Upper lobe of right lung (tissue), 1 donor: Measurements from ENCODE around the gene PCDHGA1. TPM values are rescaled to one million over a fixed set of nuclear protein-coding genes. Genes with fewer than 3 reads are reported as not detected.
"Not testable (repeated sequence)": the region's sequence is repeated elsewhere in the genome, so short reads cannot be mapped to it uniquely, and the experiment has no call there.

Experiments
- ATAC-seq: fragments of 200-7000 bp; cut with Tn5 transposase; one replicate; pipeline ENCODE4 v1.9.1; 2020; ENCODE audit warnings: mild to moderate bottlenecking, moderate library complexity
- DNase-seq: peaks from one replicate; pipeline ENCODE4 v3.0.0-alpha.2; 2020
- H3K27ac ChIP-seq: fragments of 200-600 bp; one replicate; pipeline ENCODE4 v1.8.0; 2022
- H3K27me3 ChIP-seq: fragments of 200-600 bp; one replicate; pipeline ENCODE4 v1.8.0; 2022; ENCODE audit warnings: mild to moderate bottlenecking
- H3K36me3 ChIP-seq: fragments of 200-600 bp; one replicate; pipeline ENCODE4 v1.8.0; 2022
- H3K4me1 ChIP-seq: fragments of 200-600 bp; one replicate; pipeline ENCODE4 v1.8.0; 2022
- H3K4me3 ChIP-seq: fragments of 200-600 bp; one replicate; pipeline ENCODE4 v1.8.0; 2022; ENCODE audit warnings: mild to moderate bottlenecking
- H3K9me3 ChIP-seq: fragments of 200-600 bp; one replicate; pipeline ENCODE4 v1.8.0; 2022
- intact Hi-C: fragments of 100-400 bp; cut with DNase I; formaldehyde crosslinking; loops from one replicate; pipeline ENCODE4 v1.11.0; 2022
- total RNA-seq: library from RNA; stranded (reverse); fragmentation: NEBNext Ultra II Directional; extraction: Animal tissue kit (Norgen Biotek cat#: 25700); gene quantifications from one replicate; pipeline ENCODE4 v1.2.1, GENCODE V29; 2021
- TF ChIP-seq, protein P1 (sequence below): fragments of 200-600 bp; IDR thresholded peaks from one replicate; pipeline ENCODE4 v1.8.0; 2022; ENCODE audit warnings: antibody characterized with exemption
- donor health status: DM: no; HTN: yes; CAD: no; lungs with severe emphysema.

Gene PCDHGA1
- total RNA-seq, 1 donor from 2014 or later: 0.46 TPM

DNA sequence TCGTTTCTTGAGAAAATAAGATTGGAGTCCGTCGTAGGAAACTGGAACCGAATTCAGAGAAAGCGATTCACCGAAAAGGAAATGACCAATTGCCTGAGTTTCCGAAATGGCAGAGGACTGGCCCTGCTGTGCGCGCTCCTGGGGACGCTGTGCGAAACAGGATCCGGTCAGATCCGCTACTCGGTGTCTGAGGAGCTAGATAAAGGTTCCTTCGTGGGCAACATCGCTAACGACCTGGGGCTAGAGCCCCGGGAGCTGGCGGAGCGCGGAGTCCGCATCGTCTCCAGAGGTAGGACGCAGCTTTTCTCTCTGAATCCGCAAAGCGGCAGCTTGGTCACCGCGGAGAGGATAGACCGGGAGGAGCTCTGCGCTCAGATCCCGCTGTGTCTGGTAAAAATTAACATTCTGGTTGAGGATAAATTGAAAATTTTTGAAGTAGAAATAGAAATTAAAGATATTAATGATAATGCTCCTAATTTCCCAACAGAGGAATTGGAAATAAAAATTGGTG lies 13.7 kb downstream of the PCDHGA1 start:
- Histone ChIP-seq H3K4me3 (peak overlapping the region; percentile 21), H3K27ac (no peak overlapping the region), H3K9me3 (peaks cover 19% of the 10 kb centered on the region), H3K4me1 (no peaks in the 10 kb centered on the region), H3K27me3 (peaks cover 6% of the 10 kb centered on the region), H3K36me3 (no peaks in the 10 kb centered on the region)
- DNase-seq: no peak
- TF ChIP-seq, protein P1, sequence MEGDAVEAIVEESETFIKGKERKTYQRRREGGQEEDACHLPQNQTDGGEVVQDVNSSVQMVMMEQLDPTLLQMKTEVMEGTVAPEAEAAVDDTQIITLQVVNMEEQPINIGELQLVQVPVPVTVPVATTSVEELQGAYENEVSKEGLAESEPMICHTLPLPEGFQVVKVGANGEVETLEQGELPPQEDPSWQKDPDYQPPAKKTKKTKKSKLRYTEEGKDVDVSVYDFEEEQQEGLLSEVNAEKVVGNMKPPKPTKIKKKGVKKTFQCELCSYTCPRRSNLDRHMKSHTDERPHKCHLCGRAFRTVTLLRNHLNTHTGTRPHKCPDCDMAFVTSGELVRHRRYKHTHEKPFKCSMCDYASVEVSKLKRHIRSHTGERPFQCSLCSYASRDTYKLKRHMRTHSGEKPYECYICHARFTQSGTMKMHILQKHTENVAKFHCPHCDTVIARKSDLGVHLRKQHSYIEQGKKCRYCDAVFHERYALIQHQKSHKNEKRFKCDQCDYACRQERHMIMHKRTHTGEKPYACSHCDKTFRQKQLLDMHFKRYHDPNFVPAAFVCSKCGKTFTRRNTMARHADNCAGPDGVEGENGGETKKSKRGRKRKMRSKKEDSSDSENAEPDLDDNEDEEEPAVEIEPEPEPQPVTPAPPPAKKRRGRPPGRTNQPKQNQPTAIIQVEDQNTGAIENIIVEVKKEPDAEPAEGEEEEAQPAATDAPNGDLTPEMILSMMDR: no peak
- ATAC-seq: no peak
- intact Hi-C loops: no loop called here

DNA sequence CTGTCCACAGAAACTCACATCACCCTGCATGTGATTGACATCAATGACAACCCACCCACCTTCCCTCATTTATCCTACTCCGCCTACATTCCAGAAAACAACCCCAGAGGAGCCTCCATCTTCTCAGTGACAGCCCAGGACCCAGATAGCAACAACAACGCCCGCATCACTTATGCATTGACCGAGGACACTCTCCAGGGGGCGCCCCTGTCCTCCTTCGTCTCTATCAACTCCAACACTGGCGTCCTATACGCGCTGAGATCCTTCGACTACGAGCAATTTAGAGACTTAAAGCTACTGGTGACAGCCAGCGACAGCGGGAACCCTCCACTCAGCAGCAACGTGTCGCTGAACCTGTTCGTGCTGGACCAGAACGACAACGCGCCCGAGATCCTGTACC lies 15.0 kb downstream of the PCDHGA1 start:
- intact Hi-C loops: no loop called here
- peaks cover 13% of the 10 kb centered on the region for H3K9me3 ChIP-seq
- no peak overlapping the region for H3K4me3 ChIP-seq

DNA sequence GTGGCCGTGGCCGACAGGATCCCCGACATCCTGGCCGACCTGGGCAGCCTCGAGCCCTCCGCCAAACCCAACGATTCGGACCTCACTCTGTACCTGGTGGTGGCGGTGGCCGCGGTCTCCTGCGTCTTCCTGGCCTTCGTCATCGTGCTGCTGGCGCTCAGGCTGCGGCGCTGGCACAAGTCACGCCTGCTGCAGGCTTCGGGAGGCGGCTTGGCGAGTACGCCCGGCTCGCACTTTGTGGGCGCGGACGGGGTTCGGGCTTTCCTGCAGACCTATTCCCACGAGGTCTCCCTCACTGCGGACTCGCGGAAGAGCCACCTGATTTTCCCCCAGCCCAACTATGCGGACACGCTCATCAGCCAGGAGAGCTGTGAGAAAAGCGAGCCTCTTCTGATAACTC lies 15.7 kb downstream of the PCDHGA1 start:
- H3K4me3 ChIP-seq, ATAC-seq, H3K4me1 ChIP-seq, H3K36me3 ChIP-seq, intact Hi-C loops, H3K27ac ChIP-seq, DNase-seq: not testable (repeated sequence)
- H3K9me3 ChIP-seq: peaks cover 18% of the 10 kb centered on the region
- peaks cover 10% of the 10 kb centered on the region for H3K27me3 ChIP-seq

More for the DNA sequence above, 15.0 kb downstream of the PCDHGA1 start:
- H3K36me3 ChIP-seq: no peaks in the 10 kb centered on the region
- H3K27me3 ChIP-seq: peaks cover 10% of the 10 kb centered on the region
- no peaks in the 10 kb centered on the region for H3K4me1 ChIP-seq
- TF ChIP-seq, protein P1: no peak
- DNase-seq (no peak), ATAC-seq (no peak)
- no peak overlapping the region for H3K27ac ChIP-seq

DNA sequence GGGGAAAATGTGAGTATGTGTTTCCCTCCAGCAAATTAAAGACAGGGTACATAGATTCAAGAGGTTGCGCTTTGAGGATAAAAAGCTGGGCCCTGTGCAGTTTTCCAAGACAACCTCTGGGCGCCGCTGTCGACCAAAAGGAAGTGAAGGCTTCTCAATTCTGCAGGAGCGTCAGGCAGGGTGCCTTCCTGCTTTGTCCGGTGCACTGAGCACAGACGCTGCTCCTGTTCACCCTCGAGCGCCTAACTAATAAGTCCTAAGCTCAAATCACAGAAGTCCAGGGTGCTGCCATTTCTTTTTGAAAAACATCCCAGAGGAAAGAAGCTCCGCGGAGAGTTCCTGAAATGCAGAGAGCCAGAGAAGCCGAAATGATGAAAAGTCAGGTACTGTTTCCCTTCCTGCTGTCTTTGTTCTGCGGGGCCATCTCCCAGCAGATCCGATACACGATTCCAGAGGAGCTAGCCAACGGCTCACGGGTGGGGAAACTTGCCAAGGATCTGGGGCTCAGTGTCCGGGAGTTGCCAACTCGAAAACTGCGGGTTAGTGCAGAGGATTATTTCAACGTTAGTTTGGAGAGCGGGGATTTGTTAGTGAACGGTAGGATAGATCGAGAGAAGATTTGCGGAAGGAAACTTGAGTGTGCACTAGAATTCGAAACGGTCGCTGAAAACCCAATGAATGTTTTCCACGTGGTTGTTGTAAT lies 19.8 kb downstream of the PCDHGA1 start, which contains the start of gene PCDHGB1:
PCDHGB1 (plus strand) TSS at position 183 of the 703 bp plus-strand sequence; CDS start at position 345, 162 bp downstream.
- DNase-seq (no peak), ATAC-seq (peak; percentile 71)
- H3K4me1 ChIP-seq: no peaks in the 10 kb centered on the region
- no peak within 1 kb of the TSS for H3K4me3 ChIP-seq
- peaks cover 12% of the 10 kb centered on the region for H3K9me3 ChIP-seq
- peaks cover 5% of the 10 kb centered on the region for H3K27me3 ChIP-seq
- intact Hi-C loops: no loop called here
- H3K27ac ChIP-seq: no peak within 1 kb of the TSS
- TF ChIP-seq, protein P1: peak; percentile 37
- no peaks in the 10 kb centered on the region for H3K36me3 ChIP-seq

DNA sequence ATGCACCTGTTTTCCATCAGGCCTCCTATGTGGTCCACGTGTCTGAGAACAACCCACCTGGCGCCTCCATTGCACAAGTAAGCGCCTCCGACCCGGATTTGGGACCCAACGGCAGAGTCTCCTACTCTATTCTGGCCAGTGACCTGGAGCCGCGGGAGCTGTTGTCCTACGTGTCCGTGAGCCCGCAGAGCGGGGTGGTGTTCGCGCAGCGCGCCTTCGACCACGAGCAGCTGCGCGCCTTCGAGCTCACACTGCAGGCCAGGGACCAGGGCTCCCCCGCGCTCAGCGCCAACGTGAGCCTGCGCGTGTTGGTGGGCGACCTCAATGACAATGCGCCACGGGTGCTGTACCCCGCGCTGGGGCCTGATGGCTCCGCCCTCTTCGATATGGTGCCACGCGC lies 21.3 kb downstream of the PCDHGA1 start:
- ATAC-seq: no peak
- intact Hi-C loops: no loop called here
- Histone ChIP-seq H3K4me1 (no peaks in the 10 kb centered on the region), H3K36me3 (no peaks in the 10 kb centered on the region), H3K9me3 (peaks cover 17% of the 10 kb centered on the region), H3K27me3 (peaks cover 5% of the 10 kb centered on the region), H3K27ac (no peak overlapping the region), H3K4me3 (no peak overlapping the region)
- TF ChIP-seq, protein P1: no peak
- DNase-seq: no peak

DNA sequence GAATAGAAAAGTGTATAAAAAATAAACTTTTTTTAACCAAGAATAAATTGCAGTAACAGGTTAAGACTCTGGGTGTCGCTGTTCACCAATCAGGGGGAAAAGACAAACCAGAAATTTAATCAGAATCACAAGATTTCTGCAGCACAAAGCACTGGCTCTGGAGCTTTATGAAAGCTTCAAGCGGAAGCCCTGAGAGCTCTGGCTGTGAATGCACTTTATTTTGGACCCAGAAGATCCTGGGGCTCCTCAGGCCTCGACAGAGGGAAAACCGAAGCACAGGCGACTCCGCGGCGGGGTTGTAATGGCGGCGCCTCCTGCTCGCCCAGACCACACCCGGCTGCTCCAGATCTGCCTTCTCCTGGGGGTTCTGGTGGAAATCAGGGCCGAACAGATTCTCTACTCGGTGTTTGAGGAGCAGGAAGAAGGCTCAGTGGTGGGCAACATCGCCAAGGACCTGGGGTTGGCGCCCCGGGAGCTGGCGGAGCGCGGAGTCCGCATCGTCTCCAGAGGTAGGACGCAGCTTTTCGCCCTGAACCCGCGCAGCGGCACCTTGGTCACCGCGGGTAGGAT lies 24.7 kb downstream of the PCDHGA1 start, which contains the start of gene PCDHGA4:
PCDHGA4 (plus strand) TSS at position 122 of the 570 bp plus-strand sequence; CDS start at position 209, 87 bp downstream.
- Histone ChIP-seq H3K4me3 (peak within 1 kb of the TSS; percentile 40), H3K27me3 (peaks cover 5% of the 10 kb centered on the region), H3K36me3 (no peaks in the 10 kb centered on the region), H3K9me3 (peaks cover 28% of the 10 kb centered on the region), H3K4me1 (no peaks in the 10 kb centered on the region), H3K27ac (no peak within 1 kb of the TSS)
- no peak for DNase-seq
- ATAC-seq: no peak
- intact Hi-C loops: no loop called here
- TF ChIP-seq, protein P1: peak; percentile 45
